Stimulated activated CD8-positive, alpha-beta memory T cell treated with anti-CD3 and anti-CD28 coated beads, Interleukin-7, amount 100 ng/mL, for 1 hour (primary cell): ENCODE data around the gene DIP2C.
"Not testable (repeated sequence)": the region's sequence is repeated elsewhere in the genome, so short reads cannot be mapped to it uniquely, and the experiment has no call there.

ENCODE experiments used
- DNase-seq, 2 donors: peaks; one replicate each; pipeline ENCODE4 v3.0.0-alpha.2; 2020; ENCODE audit warnings: low read depth in 2 of 2

The DIP2C gene

DNA sequence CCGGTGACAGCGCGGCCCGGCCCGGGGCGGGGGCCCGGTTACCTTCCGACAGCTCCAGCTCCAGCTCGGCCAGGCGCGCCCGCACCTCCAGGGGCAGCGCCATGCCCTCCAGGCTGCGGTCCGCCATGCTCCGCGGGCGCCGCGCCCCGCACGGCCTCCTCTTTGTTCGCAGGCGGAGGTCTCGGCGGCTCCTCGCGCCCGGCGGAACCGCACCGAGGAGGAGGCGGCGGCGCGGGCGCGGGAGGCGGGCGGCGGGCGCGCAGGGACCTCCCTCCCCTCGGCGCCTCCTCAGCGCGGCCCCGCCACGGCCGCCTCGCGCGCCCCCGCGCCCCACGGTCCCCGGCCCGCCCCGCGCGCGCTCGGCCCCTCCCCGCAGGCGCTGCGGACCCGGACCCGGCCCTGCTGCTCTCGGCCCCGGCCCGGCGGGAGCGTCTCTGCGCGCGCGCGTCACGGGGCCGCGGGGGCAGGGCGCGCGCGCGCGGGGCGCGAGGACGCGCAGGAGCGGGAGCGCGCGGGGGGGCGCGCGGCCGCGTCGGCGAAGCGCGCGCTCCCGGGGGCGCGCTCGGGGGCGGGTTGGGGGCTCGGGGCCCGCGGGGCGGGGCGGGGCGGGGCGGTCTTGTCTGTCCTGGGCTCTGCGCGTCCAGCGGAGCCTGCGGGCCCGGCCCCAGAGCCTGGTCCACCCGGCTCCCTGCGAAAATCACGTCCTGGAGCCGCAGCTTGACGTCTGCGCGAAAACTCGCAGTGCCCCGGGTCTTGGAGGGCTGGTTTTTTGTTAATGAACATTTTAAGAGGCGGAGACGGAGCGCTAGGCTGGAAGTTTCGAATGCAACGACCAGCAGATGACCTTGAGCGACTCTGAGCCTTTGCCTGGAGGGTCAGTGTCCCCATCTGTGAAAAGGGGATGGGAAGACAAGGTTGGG is at the start of gene DIP2C:
TSS of gene DIP2C (minus strand) at position 217 of the 920 bp plus-strand sequence. CDS start at position 127, 90 bp downstream.
- DNase-seq: no peak

DNA sequence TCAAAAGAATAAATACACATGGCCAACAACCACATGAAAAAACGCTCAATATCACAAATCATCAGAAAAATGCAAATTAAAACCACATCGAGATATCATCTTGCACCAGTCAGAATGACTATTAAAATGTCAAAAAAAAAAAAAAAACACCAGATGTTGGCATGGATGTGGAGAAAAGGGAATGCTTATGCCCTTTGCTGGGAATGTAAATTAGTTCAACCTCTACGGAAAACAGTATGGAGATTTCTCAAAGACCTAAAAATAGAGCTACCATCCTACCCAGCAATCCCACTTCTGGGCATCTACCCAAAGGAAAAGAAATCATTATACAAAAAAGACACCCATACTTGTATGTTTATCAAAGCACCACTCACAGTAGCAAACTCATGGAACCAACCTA is 45.0 kb upstream of the DIP2C start:
- no peak for DNase-seq

GRCh38 chr10:733086-733485 is 43.6 kb upstream of the DIP2C start:
- DNase-seq: no peak

DNA sequence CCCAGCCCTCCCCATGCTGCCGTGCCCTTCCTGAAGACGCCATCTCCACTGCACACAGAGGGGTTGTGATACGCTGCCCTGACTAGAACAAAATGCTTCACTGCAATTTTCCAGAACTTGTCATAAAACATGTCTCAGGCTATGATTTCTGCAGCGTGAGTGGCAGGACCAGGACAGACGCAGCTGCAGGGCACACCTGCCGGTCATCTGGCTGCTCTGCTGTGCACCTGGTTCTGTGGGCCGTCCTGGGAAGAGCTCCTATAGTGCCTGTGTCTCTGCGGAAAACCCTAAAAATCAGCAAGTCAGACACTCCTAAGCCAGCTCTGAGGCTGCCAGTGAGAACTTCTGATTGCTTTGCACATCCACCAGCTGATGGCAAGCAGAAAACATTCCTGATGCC is 39.7 kb upstream of the DIP2C start:
- DNase-seq: no peak

GRCh38 chr10:728603-729002 is 39.1 kb upstream of the DIP2C start:
- DNase-seq: no peak

DNA sequence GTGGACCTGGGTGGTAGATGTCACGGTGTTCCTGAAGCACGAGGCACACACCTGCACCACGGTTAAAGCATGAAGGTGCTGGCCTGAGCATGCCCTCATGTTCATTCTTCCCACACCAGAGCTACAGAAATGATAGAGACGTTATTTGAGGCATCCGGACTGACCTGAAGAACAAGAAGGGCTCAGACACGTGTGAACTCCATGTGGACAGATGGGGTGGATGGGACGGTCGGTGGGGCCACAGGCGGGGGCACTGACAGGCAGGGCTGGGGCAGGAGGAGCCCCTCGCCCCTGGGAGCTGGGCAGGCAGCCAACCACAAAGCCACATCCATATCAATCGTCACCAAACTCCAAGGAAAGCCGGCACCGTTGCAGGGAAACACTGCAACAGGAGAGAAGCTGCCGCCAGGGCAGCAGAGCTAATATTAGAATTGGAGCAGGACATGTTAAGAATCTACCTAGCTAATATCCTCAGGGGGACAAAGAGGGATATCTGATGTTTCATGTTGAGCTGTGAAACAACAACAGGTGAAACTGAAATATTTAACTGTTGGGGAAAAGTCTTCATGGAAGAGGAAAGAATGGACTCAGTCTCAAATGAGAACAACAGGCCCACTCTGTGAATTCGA is 37.8 kb upstream of the DIP2C start:
- no peak for DNase-seq

GRCh38 chr10:725786-726185 is 36.3 kb upstream of the DIP2C start:
- no peak for DNase-seq

GRCh38 chr10:725302-725701 is 35.8 kb upstream of the DIP2C start:
- no peak for DNase-seq

- DNase-seq: no peak
Measured at GRCh38 chr10:723973-724372, 34.5 kb upstream of the DIP2C start.

DNA sequence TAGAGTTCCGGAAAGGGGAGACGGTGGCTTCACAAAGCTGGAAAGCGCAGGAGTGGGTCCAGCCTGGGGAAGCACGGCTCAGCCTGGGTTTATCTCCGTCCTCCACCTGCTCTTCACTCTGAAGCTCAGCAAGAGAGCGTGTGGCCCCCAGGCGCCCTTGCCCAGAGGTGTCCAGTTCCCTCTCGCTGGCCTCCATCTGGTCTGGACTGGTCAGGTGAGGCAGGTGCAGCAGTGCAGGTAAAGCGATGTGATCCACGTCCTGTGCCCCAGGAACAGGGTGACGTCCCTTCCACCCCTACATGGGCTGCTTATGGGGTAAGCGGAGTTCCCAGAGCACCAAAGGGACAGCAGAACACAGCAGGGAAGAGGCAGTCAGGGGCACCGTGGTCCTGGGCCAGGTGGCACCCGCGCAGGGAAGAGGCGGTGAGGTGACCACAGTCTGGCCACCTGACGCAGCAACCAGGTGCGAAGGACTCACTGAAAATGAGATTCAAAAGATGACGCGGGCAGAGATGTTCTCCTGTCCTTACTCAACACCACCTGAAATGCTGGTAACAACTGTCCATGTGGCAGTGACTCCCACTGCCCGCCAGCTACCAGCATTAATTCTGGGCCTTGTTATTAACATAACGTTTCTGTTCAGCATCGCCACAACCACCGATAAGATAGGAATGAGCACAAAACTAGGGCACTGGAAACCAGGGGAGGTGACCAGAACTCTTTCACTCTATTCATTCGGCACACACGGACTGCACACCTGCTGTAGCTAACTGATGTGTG is 33.0 kb upstream of the DIP2C start:
- DNase-seq: no peak

DNA sequence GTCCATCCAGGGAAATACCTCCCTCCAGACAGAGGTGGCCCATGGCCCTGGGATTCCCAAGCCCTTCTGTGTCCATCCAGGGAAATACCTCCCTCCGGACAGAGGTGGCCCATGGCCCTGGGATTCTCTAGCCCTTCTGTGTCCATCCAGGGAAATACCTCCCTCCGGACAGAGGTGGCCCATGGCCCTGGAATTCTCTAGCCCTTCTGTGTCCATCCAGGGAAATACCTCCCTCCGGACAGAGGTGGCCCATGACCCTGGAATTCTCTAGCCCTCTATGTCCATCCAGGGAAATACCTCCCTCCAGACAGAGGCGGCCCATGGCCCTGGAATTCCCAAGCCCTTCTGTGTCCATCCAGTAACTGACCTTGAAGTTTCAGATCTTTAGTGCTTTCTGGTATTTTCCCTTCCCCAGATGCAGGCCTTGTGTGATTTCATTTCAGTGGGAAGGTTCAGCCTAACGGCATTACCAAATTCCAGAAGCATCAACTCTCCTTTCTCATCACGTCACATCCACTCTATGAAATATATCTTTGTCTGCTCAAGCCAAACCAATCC is 28.8 kb upstream of the DIP2C start:
- no peak for DNase-seq

DNA sequence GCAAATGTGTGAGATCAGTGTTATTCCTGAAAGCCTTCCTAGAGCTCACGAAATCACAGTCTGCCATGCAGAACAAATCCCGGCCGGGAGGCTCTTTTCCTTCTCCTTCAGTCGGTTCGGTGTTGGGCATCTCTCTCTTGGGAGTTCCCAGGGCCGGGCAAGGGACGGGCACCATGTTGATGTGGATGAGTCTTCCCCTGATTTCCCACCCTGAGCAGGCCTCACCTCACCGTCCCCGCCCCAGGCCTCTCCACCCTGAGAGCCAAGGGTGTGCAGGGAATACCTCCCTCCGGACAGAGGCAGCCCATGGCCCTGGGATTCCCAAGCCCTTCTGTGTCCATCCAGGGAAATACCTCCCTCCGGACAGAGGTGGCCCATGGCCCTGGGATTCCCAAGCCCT is 28.0 kb upstream of the DIP2C start:
- no peak for DNase-seq

DNA sequence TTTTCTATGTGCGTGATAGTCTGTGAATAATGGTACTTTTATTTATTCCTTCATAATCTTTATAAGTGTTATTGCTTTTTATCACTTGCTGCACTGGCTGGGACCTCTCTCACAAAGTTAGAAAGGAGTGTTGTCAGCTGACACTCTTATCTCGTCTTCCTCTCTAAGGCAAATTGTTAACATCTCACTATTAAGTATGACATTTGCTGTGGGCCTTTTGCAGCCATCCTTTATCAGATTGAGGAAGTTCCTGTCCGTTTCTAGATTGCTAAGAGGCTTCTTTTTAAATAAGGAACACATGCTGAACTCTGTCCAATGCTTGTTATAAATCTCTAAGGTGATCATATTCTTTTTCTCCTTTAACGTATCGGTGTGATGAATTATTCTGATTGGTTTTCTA is 27.4 kb upstream of the DIP2C start:
- no peak for DNase-seq

GRCh38 chr10:714214-714613 is 24.7 kb upstream of the DIP2C start:
- DNase-seq: no peak

DNA sequence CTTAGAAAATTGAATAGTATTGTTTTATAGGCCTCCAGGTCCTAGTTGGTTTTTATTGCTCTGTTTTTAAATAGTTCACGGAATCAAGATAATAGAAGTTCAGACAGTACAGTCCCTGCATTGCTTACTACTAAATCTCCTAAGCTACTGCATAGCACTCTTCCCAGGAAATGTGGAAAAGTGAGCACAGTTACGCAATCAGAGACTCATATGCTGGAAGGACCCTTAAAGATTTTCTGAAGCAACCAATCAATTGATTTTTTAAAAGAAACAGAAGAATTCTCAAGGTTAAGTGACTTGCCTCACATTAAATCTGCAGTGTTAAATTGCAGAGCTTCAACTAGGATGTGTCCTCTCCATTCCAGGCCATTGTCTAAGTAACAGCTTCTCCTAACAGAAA is 23.1 kb upstream of the DIP2C start:
- no peak for DNase-seq

DNA sequence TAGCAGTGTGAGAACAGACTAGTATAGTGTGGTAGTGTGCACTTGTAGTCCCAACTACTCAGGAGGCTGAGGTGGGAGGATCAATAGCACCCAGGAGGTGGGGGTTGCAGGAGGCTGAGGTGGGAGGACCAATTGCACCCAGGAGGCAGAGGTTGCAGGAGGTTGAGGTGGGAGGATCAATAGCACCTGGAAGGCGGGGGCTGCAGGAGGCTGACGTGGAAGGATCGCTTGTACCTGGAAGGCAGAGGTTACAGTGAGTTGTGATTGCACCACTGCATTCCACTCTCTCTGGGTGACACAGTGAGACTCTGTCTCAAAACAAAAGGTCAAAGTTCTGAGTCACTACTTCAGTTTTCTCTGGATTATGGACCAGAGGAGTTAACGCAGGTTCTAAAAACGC is 22.6 kb upstream of the DIP2C start:
- DNase-seq: no peak

DNA sequence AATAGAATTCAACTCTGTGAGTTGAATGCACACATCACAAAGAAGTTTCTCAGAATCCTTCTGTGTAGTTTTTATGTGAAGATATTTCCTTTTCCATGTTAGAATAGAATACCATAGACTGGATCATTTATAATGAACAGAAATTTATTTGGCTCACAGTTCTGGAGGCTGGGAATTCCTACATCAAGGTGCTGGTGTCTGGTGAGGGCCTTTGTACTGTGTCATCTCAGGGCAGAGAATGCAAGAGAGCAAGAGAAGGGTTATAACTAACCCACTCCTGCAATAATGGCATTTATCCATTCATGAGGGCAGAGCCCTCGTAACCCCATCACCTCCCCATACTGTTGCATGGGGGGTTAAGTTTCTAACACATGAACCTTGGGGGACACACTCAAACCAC is 18.4 kb upstream of the DIP2C start:
- DNase-seq: no peak

GRCh38 chr10:707456-707855 is 18.0 kb upstream of the DIP2C start:
- no peak for DNase-seq

DNA sequence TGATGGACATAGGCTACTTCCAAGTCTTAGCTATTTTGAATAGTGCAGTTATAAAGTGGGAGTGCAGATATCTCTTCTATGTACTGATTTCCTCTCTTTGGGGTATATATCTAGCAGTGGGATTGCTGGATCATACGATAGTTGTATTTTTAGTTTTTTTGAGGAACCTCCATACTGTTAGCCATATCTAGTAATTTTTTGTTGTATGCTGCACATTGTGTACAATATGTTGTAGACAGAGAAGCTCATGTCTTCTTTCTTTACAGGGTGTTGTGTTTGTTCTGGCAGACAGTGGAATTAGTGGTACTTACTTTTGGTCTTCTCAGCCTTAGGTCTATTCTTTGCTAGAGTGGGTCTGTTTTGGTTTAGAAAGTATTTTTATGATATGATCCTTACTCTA is 13.7 kb upstream of the DIP2C start:
- DNase-seq: no peak

- DNase-seq: not testable (repeated sequence)
Measured at GRCh38 chr10:700183-700582, 10.7 kb upstream of the DIP2C start.

DNA sequence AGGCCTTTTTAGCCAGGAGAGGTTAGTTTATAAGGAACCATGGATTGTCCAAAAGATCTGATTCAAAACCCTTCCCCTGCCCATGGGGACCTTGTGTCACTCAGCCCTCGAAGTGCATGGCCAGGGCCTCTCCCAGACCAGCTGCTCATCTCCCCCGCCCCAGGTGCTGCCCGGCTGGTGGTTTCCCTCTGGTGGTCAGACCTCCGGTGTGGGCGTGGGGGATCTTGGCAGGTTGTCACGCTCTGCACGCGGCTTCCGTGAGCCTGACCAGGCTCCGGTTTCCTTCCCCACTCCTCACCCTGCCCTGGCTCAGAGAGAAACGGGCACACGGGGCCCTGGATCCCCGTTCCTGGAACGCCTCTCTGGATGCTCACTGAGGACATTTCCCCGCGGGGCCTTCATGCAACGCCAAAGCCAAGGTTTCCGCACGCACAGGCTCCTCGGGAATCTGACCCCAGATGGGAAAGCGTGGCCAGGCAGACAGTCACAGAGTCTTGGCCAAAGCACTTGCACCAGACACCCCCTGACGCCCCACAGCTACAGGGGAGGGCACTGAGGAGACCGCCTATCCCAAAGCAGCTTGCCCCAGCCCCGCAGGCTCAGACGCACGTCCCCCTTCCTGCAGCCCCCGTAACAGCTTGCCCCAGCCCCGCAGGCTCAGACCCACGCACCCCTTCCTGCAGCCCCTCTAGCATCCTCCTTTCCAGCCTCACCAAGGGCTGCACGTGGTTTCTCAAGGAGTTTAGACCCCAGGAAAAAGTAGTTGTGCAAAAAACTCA is 7.8 kb upstream of the DIP2C start:
- no peak for DNase-seq
